PC-9 (cell line): ENCODE data around the gene HMX1. TPM values are rescaled to one million over a fixed set of nuclear protein-coding genes. Genes with fewer than 3 reads are reported as not detected.

Source experiments
- BruUV-seq: library from RNA; stranded (reverse); fragments of 400-500 nt; replicated peaks from 2 replicates; lab custom pipeline; 2021; lab: Mats Ljungman, UMichigan
- CTCF ChIA-PET: fragments of 300-600 bp; sonication (Branson Sonifier 250); formaldehyde crosslinking; loops from one replicate; lab custom pipeline; 2022; ENCODE audit warnings: antibody characterized with exemption; lab: Charles Lee
- POLR2A ChIA-PET: fragments of 300-600 bp; sonication (Branson Sonifier 250); formaldehyde crosslinking; loops from one replicate; lab custom pipeline; 2022; ENCODE audit warnings: antibody characterized with exemption; ENCODE audit not compliant: unreplicated experiment; lab: Charles Lee
- DNase-seq, 2 experiments: peaks; one replicate each; pipeline versions ENCODE4 v3.0.0 to v3.0.0-alpha.2; 2015 to 2022; ENCODE audit warnings: mixed read lengths in 1 of 2
- H2AFZ ChIP-seq: fragments of 200-600 bp; sonication (generic); 2 replicates; pipeline ENCODE4 v1.8.1; 2017; ENCODE audit warnings: antibody characterized with exemption
- H3F3A ChIP-seq: fragments of 200-600 bp; sonication (generic); 2 replicates; pipeline ENCODE4 v1.8.1; 2017; ENCODE audit warnings: antibody characterized with exemption, mild to moderate bottlenecking, low read depth; ENCODE audit not compliant: insufficient read depth
- H3K27ac ChIP-seq: fragments of 200-600 bp; sonication (generic); 2 replicates; pipeline ENCODE4 v1.6.1; 2016; ENCODE audit warnings: mixed run types
- H3K27me3 ChIP-seq: fragments of 200-600 bp; sonication (generic); 2 replicates; pipeline ENCODE4 v1.6.1; 2016; ENCODE audit warnings: low read depth, mixed run types; ENCODE audit not compliant: insufficient read depth
- H3K36me3 ChIP-seq: fragments of 200-600 bp; sonication (generic); 2 replicates; pipeline ENCODE4 v1.6.1; 2016; ENCODE audit warnings: low read depth, mixed run types
- H3K4me1 ChIP-seq: fragments of 200-600 bp; sonication (generic); replicated peaks from 2 replicates; pipeline ENCODE4 v1.6.1; 2016; ENCODE audit warnings: mixed run types; ENCODE audit not compliant: insufficient read depth
- H3K4me2 ChIP-seq: fragments of 200-600 bp; sonication (generic); 2 replicates; pipeline ENCODE4 v1.6.1; 2017; ENCODE audit warnings: mixed run types
- H3K4me3 ChIP-seq: fragments of 200-600 bp; sonication (generic); 2 replicates; pipeline ENCODE4 v1.6.1; 2016; ENCODE audit warnings: mixed run types
- H3K79me2 ChIP-seq: fragments of 200-600 bp; sonication (generic); 2 replicates; pipeline ENCODE4 v1.6.1; 2017; ENCODE audit warnings: low read depth, mixed run types
- H3K9me2 ChIP-seq: fragments of 200-600 bp; sonication (generic); 2 replicates; pipeline ENCODE4 v1.8.1; 2017; ENCODE audit warnings: mild to moderate bottlenecking; ENCODE audit not compliant: insufficient read depth
- H3K9me3 ChIP-seq: fragments of 200-600 bp; sonication (generic); 2 replicates; pipeline ENCODE4 v1.8.1; 2016; ENCODE audit warnings: low read depth; ENCODE audit not compliant: insufficient read depth
- H4K20me1 ChIP-seq: fragments of 200-600 bp; sonication (generic); 2 replicates; pipeline ENCODE4 v1.8.1; 2017; ENCODE audit not compliant: insufficient read depth
- CTCF ChIP-seq: fragments of 200-600 bp; sonication (generic); conservative IDR thresholded peaks from 2 replicates; pipeline ENCODE4 v1.6.1; 2017; ENCODE audit warnings: mixed run types, antibody characterized with exemption, mild to moderate bottlenecking, moderate library complexity
- EZH2 ChIP-seq: fragments of 200-600 bp; sonication (generic); IDR thresholded peaks from 2 replicates; pipeline ENCODE4 v1.8.0; 2017; ENCODE audit warnings: antibody characterized with exemption, low read depth
- intact Hi-C: fragments of 100-400 bp; cut with micrococcal nuclease; formaldehyde crosslinking; loops from one replicate; pipeline ENCODE4 v1.10.0; 2022; ENCODE audit not compliant: unreplicated experiment
- total RNA-seq: library from RNA; stranded (reverse); gene quantifications from 2 replicates; pipeline ENCODE4 v1.2.3, GENCODE V29; 2021

The HMX1 gene
- total RNA-seq, 1 experiment from 2014 or later: not detected

GRCh38 chr4:8853249-8853648 is 18.4 kb downstream of the HMX1 start:
- DNase-seq: no peak
- POLR2A ChIA-PET: no interaction called here

GRCh38 chr4:8852118-8852704 is 19.4 kb downstream of the HMX1 start:
- DNase-seq: no peak
- no peaks in the 10 kb centered on the region for H3K4me1 ChIP-seq
- BruUV-seq: no TSS peak
- H3K9me3 ChIP-seq: no peaks in the 10 kb centered on the region
- H3K79me2 ChIP-seq: no peaks in the 10 kb centered on the region
- no peak overlapping the region for H2AFZ ChIP-seq
- H3F3A ChIP-seq: no peaks in the 10 kb centered on the region
- H3K27ac ChIP-seq: no peak overlapping the region
- H4K20me1 ChIP-seq: no peaks in the 10 kb centered on the region
- H3K9me2 ChIP-seq: no peaks in the 10 kb centered on the region
- no peak for TF ChIP-seq EZH2
- no peak for TF ChIP-seq CTCF
- no peaks in the 10 kb centered on the region for H3K36me3 ChIP-seq
- intact Hi-C loops: no loop called here
- peaks cover 98% of the 10 kb centered on the region for H3K27me3 ChIP-seq
- CTCF ChIA-PET: no interaction called here
- H3K4me2 ChIP-seq: no peak overlapping the region
- POLR2A ChIA-PET: no interaction called here
- no peak overlapping the region for H3K4me3 ChIP-seq

More at GRCh38 chr4:8853249-8853648, 18.4 kb downstream of the HMX1 start:
- H4K20me1 ChIP-seq: no peaks in the 10 kb centered on the region
- intact Hi-C loops: no loop called here
- H3K27me3 ChIP-seq: peaks cover 88% of the 10 kb centered on the region
- TF ChIP-seq EZH2 (no peak), CTCF (no peak)
- H3K4me1 ChIP-seq: no peaks in the 10 kb centered on the region
- no peak overlapping the region for H3K27ac ChIP-seq
- H3F3A ChIP-seq: no peaks in the 10 kb centered on the region
- H3K4me2 ChIP-seq: no peak overlapping the region
- no peak overlapping the region for H2AFZ ChIP-seq
- no peaks in the 10 kb centered on the region for H3K9me3 ChIP-seq
- no peaks in the 10 kb centered on the region for H3K79me2 ChIP-seq
- H3K4me3 ChIP-seq: no peak overlapping the region
- CTCF ChIA-PET: no interaction called here
- H3K9me2 ChIP-seq: no peaks in the 10 kb centered on the region
- no TSS peak for BruUV-seq
- H3K36me3 ChIP-seq: no peaks in the 10 kb centered on the region

GRCh38 chr4:8851321-8852117 is 20.1 kb downstream of the HMX1 start:
- Histone ChIP-seq H3K27ac (no peak overlapping the region), H3K27me3 (peaks cover 92% of the 10 kb centered on the region), H3K36me3 (no peaks in the 10 kb centered on the region), H3K9me2 (no peaks in the 10 kb centered on the region), H3K79me2 (no peaks in the 10 kb centered on the region), H3K9me3 (no peaks in the 10 kb centered on the region), H2AFZ (no peak overlapping the region), H3K4me2 (no peak overlapping the region), H3F3A (no peaks in the 10 kb centered on the region), H3K4me3 (no peak overlapping the region), H3K4me1 (no peaks in the 10 kb centered on the region), H4K20me1 (no peaks in the 10 kb centered on the region)
- POLR2A ChIA-PET: no interaction called here
- CTCF ChIA-PET: no interaction called here
- no TSS peak for BruUV-seq
- no peak for DNase-seq
- TF ChIP-seq CTCF (no peak), EZH2 (no peak)
- intact Hi-C loops: no loop called here
